GM19023 (cell line): ENCODE results near the gene CALHM4.
"Not testable (repeated sequence)": the region's sequence is repeated elsewhere in the genome, so short reads cannot be mapped to it uniquely, and the experiment has no call there.

Source experiments
- ATAC-seq: cut with Tn5 transposase; IDR thresholded peaks from one replicate; pipeline ENCODE4 v1.9.1; 2021; ENCODE audit warnings: mild to moderate bottlenecking, moderate library complexity; ENCODE audit not compliant: unreplicated experiment

Gene CALHM4

GRCh38 chr6:116572162-116572561 is 18.6 kb downstream of the CALHM4 start:
- no peak for ATAC-seq

DNA sequence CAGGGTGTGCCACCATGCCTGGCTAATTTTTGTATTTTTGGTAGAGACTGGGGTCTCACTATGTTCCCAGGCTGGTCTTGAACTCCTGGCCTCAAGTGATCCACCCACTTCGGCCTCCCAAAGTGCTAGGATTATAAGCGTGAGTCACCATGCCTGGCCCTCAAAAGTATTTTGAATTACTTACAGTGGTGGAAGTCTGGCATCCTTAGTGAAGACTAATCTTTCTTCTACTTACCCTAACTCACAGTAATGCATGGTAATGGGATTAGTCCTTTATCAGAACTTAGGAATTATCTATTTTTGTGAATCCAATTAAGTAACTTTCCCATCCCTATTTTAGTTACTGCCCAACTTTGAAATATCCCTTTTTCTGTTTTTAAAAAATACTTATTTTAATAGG is 21.7 kb downstream of the CALHM4 start:
- ATAC-seq = no peak

DNA sequence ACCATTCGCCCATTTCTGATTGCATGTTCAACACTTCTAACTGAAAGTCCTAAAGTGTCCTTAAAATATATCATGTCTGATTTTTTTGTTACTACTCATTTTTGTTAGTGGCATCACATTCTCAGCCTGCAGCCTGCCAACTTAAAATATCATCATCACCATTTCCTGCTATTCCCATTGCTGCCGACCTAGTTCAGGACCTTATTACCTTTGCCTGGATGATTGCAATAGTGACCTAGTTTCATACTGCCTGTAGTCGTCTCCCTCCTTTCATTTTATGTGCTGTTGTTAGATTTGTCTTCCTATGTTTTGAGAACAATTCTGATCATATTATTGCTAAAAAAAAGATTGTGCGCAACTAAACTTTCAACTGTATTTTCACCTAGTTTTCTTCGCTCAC is 23.9 kb downstream of the CALHM4 start:
- ATAC-seq = no peak

DNA sequence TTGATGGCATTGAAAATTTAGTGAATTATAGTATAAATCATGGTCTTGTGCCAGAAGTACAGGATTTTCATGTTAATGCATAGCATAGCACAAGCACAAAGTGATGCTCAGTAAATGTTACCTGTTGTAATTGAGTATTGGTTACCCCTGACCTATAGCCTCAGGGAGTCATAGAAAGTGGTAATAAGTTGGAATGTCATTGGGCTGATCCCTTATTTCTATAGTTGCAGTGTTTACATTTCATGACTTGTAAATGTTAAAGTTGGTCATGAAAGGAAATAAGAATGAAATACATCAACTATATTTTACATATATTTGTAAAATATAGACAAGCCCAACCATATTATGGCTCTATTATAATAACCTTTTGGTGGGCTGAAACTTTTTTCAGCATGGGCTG is 24.8 kb downstream of the CALHM4 start:
- no peak for ATAC-seq

DNA sequence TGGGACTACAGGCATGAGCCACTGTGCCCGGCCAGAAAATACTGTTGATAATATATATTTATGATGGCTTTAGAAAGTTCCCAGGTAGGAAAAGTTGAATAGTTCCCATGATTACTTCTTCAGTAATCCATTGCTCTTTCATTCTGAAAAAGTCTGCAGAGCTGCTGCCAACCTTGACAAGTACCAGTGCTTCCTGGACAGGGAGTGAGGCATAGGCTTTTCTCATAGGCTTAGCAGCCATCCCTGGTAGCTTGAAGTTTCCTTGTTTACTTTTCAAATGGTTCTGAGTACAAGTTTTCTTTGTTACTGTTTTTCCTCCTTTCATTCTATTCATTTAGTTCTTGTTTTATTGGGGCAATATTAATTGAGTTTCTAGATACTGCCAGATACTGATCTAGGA is 25.6 kb downstream of the CALHM4 start:
- ATAC-seq = no peak

- no peak for ATAC-seq
Observed at GRCh38 chr6:116580198-116580597, 26.6 kb downstream of the CALHM4 start.

GRCh38 chr6:116586276-116586675 is 32.7 kb downstream of the CALHM4 start:
- no peak for ATAC-seq

GRCh38 chr6:116586738-116587137 is 33.2 kb downstream of the CALHM4 start:
- no peak for ATAC-seq

GRCh38 chr6:116595247-116595646 is 41.7 kb downstream of the CALHM4 start:
- ATAC-seq = no peak

GRCh38 chr6:116596815-116597214 is 43.3 kb downstream of the CALHM4 start:
- ATAC-seq = no peak

GRCh38 chr6:116603916-116604315 is 50.4 kb downstream of the CALHM4 start:
- ATAC-seq = not testable (repeated sequence)

DNA sequence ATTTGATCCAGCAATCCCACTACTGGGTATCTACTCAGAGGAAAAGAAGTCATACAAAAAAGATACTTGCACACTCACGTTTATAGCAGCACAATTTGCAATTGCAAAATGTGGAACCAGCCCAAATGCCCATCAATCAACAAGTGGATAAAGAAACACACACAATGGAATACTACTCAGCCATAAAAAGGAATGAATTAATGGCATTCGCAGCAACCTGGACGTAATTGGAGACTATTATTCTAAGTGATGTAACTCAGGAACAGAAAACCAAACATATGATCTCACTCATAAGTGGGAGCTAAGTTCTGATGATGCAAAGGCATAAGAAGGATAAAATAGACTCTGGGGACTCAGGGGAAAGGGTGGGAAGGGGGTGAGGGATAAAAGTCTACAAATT is 51.3 kb downstream of the CALHM4 start:
- ATAC-seq = not testable (repeated sequence)

- no peak for ATAC-seq
Observed at GRCh38 chr6:116605935-116606334, 52.4 kb downstream of the CALHM4 start.
